Measurements from ENCODE around the gene RCBTB2.

DNA sequence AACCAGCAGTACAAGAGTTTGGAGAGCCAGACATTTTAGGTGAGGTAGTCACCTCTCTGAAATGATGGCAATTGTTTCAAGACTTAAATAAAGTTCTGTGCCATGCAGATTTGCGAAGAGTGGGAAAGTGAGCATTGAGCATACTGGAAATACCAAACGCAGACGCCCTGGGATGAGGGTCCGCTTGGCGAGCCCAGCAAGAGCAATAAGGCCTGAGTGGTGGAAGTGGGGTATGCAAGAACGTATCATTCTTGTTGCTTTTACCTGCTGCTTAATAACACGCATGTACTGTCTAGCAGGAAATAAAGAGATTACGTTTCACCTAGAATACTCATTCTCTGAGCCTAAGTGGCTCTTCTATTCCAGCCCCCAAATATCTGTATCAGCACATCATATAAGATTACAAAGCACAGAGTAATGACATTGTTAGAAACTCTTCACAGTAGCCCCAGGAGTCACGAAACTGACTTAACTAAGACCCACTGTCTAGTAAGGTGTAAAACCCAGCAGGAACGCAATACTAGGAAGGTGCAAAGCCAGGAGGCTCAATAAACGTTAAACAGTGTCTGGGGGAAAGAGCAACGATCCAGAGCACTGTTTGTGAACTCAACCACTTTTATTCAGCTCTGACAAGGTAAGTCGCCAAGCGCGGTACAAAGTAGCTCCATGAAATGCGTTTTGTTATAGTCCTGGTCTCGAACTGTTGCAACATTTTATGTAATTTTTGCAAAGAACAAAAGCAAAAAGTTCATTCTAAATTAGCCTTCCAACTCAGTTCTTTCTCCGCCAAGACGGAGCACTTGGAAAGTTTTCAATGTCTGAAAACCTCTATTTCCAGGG, 1.2 kb downstream of the RCBTB2 start:
- TF ChIP-seq POLR2G (IDR thresholded peaks at IDR 0.05; ENCODE audit: low read depth, low read length) (no peak), SIN3B (IDR thresholded peaks at IDR 0.05; ENCODE audit: low read depth) (no peak), SMARCC2 (IDR thresholded peaks at IDR 0.05; ENCODE audit: low read depth) (no peak)
